H9 (cell line): ENCODE data around the gene MSL1. TPM values are rescaled to one million over a fixed set of nuclear protein-coding genes. Genes with fewer than 3 reads are reported as not detected.

Source experiments
- DNase-seq: peaks from one replicate; pipeline ENCODE4 v3.0.0-alpha.2; 2017
- H2AFZ ChIP-seq: one replicate; pipeline ENCODE4 v1.6.1; 2013; ENCODE audit warnings: mild to moderate bottlenecking, low read length, control low read depth, moderate library complexity
- H2AK5ac ChIP-seq: 2 replicates; pipeline ENCODE4 v1.6.1; 2013; ENCODE audit warnings: low read length, control low read depth, mixed read lengths; ENCODE audit not compliant: insufficient read length
- H2BK120ac ChIP-seq: one replicate; pipeline ENCODE4 v1.6.1; 2013; ENCODE audit warnings: low read depth, mild to moderate bottlenecking, low read length, control low read depth, inconsistent platforms; ENCODE audit not compliant: poor library complexity, severe bottlenecking
- H2BK12ac ChIP-seq: 2 replicates; pipeline ENCODE4 v1.6.1; 2013; ENCODE audit warnings: low read length, control low read depth, mixed read lengths, low read depth; ENCODE audit not compliant: insufficient read length
- H2BK15ac ChIP-seq: 2 replicates; pipeline ENCODE4 v1.6.1; 2013; ENCODE audit warnings: low read depth, low read length, control low read depth
- H2BK20ac ChIP-seq: one replicate; pipeline ENCODE4 v1.6.1; 2013; ENCODE audit warnings: low read depth, mild to moderate bottlenecking, low read length, control low read depth, inconsistent platforms; ENCODE audit not compliant: poor library complexity, severe bottlenecking
- H2BK5ac ChIP-seq: 2 replicates; pipeline ENCODE4 v1.6.1; 2013; ENCODE audit warnings: low read length, control low read depth, mixed read lengths; ENCODE audit not compliant: insufficient read length
- H3K14ac ChIP-seq: 2 replicates; pipeline ENCODE4 v1.6.1; 2013; ENCODE audit warnings: low read length, control low read depth; ENCODE audit not compliant: insufficient read depth
- H3K18ac ChIP-seq: 2 replicates; pipeline ENCODE4 v1.6.1; 2013; ENCODE audit warnings: low read depth, mild to moderate bottlenecking, mixed read lengths, low read length, control low read depth; ENCODE audit not compliant: insufficient read length
- H3K23ac ChIP-seq: 2 replicates; pipeline ENCODE4 v1.6.1; 2013; ENCODE audit warnings: low read length, control low read depth, mixed read lengths, low read depth; ENCODE audit not compliant: insufficient read length
- H3K23me2 ChIP-seq: 2 replicates; pipeline ENCODE4 v1.6.1; 2013; ENCODE audit warnings: low read depth, mild to moderate bottlenecking, mixed read lengths, low read length, control low read depth; ENCODE audit not compliant: insufficient read length, poor library complexity, severe bottlenecking
- H3K27ac ChIP-seq: 2 replicates; pipeline ENCODE4 v1.5.1; 2013; ENCODE audit warnings: low read length, control low read depth, mixed read lengths, low read depth; ENCODE audit not compliant: insufficient read length
- H3K27me3 ChIP-seq: 2 replicates; pipeline ENCODE4 v1.6.1; 2013; ENCODE audit warnings: low read length, control low read depth, inconsistent platforms; ENCODE audit not compliant: insufficient read depth
- H3K4ac ChIP-seq: 2 replicates; pipeline ENCODE4 v1.6.1; 2013; ENCODE audit warnings: low read depth, mild to moderate bottlenecking, control low read depth, inconsistent platforms, low read length, moderate library complexity
- H3K4me1 ChIP-seq: 2 replicates; pipeline ENCODE4 v1.6.1; 2013; ENCODE audit warnings: low read length, control low read depth, inconsistent platforms; ENCODE audit not compliant: insufficient read depth
- H3K4me2 ChIP-seq: 2 replicates; pipeline ENCODE4 v1.6.1; 2013; ENCODE audit warnings: low read length, control low read depth, mixed read lengths; ENCODE audit not compliant: insufficient read length, insufficient read depth
- H3K56ac ChIP-seq: 2 replicates; pipeline ENCODE4 v1.6.1; 2013; ENCODE audit warnings: low read depth, mild to moderate bottlenecking, mixed read lengths, low read length, control low read depth; ENCODE audit not compliant: insufficient read length
- H3K79me1 ChIP-seq: 2 replicates; pipeline ENCODE4 v1.6.1; 2013; ENCODE audit warnings: low read depth, mild to moderate bottlenecking, moderate library complexity, low read length, control low read depth, inconsistent platforms; ENCODE audit not compliant: insufficient read depth, poor library complexity, severe bottlenecking
- H3K79me2 ChIP-seq: 2 replicates; pipeline ENCODE4 v1.6.1; 2013; ENCODE audit warnings: low read length, control low read depth, inconsistent platforms; ENCODE audit not compliant: insufficient read depth
- H3K9ac ChIP-seq: 2 replicates; pipeline ENCODE4 v1.6.1; 2013; ENCODE audit warnings: low read length, control low read depth, mixed read lengths; ENCODE audit not compliant: insufficient read length; ENCODE audit errors: extremely low read depth
- H3K9me3 ChIP-seq: one replicate; pipeline ENCODE4 v1.6.1; 2013; ENCODE audit warnings: low read depth, low read length, inconsistent platforms; ENCODE audit not compliant: control insufficient read depth
- H3T11ph ChIP-seq: one replicate; pipeline ENCODE4 v1.6.1; 2013; ENCODE audit warnings: mild to moderate bottlenecking, low read length, control low read depth, inconsistent platforms
- H4K20me1 ChIP-seq: one replicate; pipeline ENCODE4 v1.6.1; 2013; ENCODE audit not compliant: control insufficient read depth, insufficient read length, insufficient read depth
- H4K5ac ChIP-seq: 2 replicates; pipeline ENCODE4 v1.6.1; 2013; ENCODE audit warnings: low read depth, mild to moderate bottlenecking, mixed read lengths, low read length, control low read depth; ENCODE audit not compliant: insufficient read length
- H4K8ac ChIP-seq: replicated peaks from 2 replicates; pipeline ENCODE4 v1.6.1; 2013; ENCODE audit warnings: low read length, control low read depth, mixed read lengths, low read depth; ENCODE audit not compliant: insufficient read length
- H4K91ac ChIP-seq: 2 replicates; pipeline ENCODE4 v1.6.1; 2013; ENCODE audit warnings: low read depth, mild to moderate bottlenecking, moderate library complexity, mixed read lengths, low read length, control low read depth; ENCODE audit not compliant: insufficient read length
- H3K27ac Mint-ChIP-seq, 3 experiments: 2 replicates in 2 of 3; 3 replicates in 1 of 3; pipeline ENCODE4 v1.8.0; 2020 to 2021; ENCODE audit warnings: mixed read lengths in 3 of 3, mild to moderate bottlenecking in 1 of 3, moderate library complexity in 1 of 3
- H3K27me3 Mint-ChIP-seq: 2 replicates; pipeline ENCODE4 v1.8.0; 2021; ENCODE audit warnings: low read depth, mild to moderate bottlenecking, moderate library complexity, mixed read lengths
- H3K36me3 Mint-ChIP-seq, 3 experiments: 2 replicates in 2 of 3; 3 replicates in 1 of 3; pipeline ENCODE4 v1.8.0; 2020 to 2021; ENCODE audit warnings: low read depth in 3 of 3, mixed read lengths in 3 of 3; ENCODE audit not compliant: insufficient read depth in 1 of 3
- H3K4me1 Mint-ChIP-seq, 2 experiments: 2 replicates each; pipeline ENCODE4 v1.8.0; 2020; ENCODE audit warnings: mixed read lengths in 2 of 2
- H3K4me3 Mint-ChIP-seq, 2 experiments: 2 replicates in 1 of 2; 3 replicates in 1 of 2; pipeline ENCODE4 v1.8.0; 2020 to 2021; ENCODE audit warnings: mild to moderate bottlenecking in 2 of 2, mixed read lengths in 2 of 2, moderate library complexity in 1 of 2
- H3K9me3 Mint-ChIP-seq, 2 experiments: 2 replicates in 1 of 2; 3 replicates in 1 of 2; pipeline ENCODE4 v1.8.0; 2020; ENCODE audit warnings: mild to moderate bottlenecking in 2 of 2, mixed read lengths in 2 of 2, moderate library complexity in 1 of 2
- WGBS: extraction: QIAGEN DNeasy Blood & Tissue Kit; methylation state at CpG from one replicate; pipeline ENCODE4 v1.1.7; 2013; ENCODE audit warnings: missing lambda C conversion rate, low lambda C conversion rate, mixed read lengths; ENCODE audit not compliant: insufficient read length; ENCODE audit errors: extremely low coverage; 5-methylcytosine and 5-hydroxymethylcytosine counted together
- total RNA-seq: library from RNA; stranded (reverse); gene quantifications from 2 replicates; pipeline ENCODE4 v1.2.1, GENCODE V29; 2021
- TF ChIP-seq, protein P1 (sequence below): fragments of 200-600 bp; sonication (generic); conservative IDR thresholded peaks from 3 replicates; pipeline ENCODE4 v1.8.0; 2021; ENCODE audit warnings: antibody characterized with exemption, mild to moderate bottlenecking

The MSL1 gene
- total RNA-seq, 1 experiment from 2014 or later, result 105 TPM

- no CpG with 5 or more reads among the region's 3 CpGs for WGBS
- peak overlapping the region in 1 of 2 experiments; percentile 3; a peak in 1 of 5 replicates for H3K4me3 Mint-ChIP-seq
Measured at GRCh38 chr17:40104594-40105486, 16.9 kb upstream of the MSL1 start.

More at GRCh38 chr17:40104594-40105486, 16.9 kb upstream of the MSL1 start:
- H3K4me1 Mint-ChIP-seq, result peaks cover 76 to 86% of the 10 kb centered on the region in 2 experiments
- Histone ChIP-seq H3K27me3 (peaks cover 5% of the 10 kb centered on the region; the same call in 1 of the 2 replicates), H4K5ac (no peak overlapping the region), H4K20me1 (no peaks in the 10 kb centered on the region), H3K9ac (no peak overlapping the region), H3K56ac (no peak overlapping the region), H2BK20ac (no peak overlapping the region), H2BK120ac (no peak overlapping the region), H2BK12ac (no peak overlapping the region), H3T11ph (no peak overlapping the region), H3K23me2 (peaks cover 9% of the 10 kb centered on the region), H3K27ac (no peak overlapping the region), H4K91ac (no peak overlapping the region), H2AFZ (no peak overlapping the region), H3K18ac (no peak overlapping the region), H3K79me2 (no peaks in the 10 kb centered on the region), H3K79me1 (no peaks in the 10 kb centered on the region), H3K14ac (no peak overlapping the region), H3K9me3 (no peaks in the 10 kb centered on the region), H2BK15ac (no peak overlapping the region), H3K4me1 (peaks cover 17% of the 10 kb centered on the region; the same call in 1 of the 2 replicates), H3K4me2 (no peak overlapping the region), H3K23ac (no peak overlapping the region), H2BK5ac (no peak overlapping the region), H2AK5ac (no peak overlapping the region), H4K8ac (no peak overlapping the region), H3K4ac (no peak overlapping the region)
- no peaks in the 10 kb centered on the region; a peak in 1 of 7 replicates for H3K36me3 Mint-ChIP-seq
- H3K9me3 Mint-ChIP-seq, result peaks cover 0 to 3% of the 10 kb centered on the region in 2 experiments; a peak in 2 of 5 replicates
- H3K27me3 Mint-ChIP-seq, result peaks cover 72% of the 10 kb centered on the region
- DNase-seq, result no peak
- peak overlapping the region in 1 of 3 experiments; percentile 1; a peak in 2 of 7 replicates for H3K27ac Mint-ChIP-seq
- TF ChIP-seq, protein P1, sequence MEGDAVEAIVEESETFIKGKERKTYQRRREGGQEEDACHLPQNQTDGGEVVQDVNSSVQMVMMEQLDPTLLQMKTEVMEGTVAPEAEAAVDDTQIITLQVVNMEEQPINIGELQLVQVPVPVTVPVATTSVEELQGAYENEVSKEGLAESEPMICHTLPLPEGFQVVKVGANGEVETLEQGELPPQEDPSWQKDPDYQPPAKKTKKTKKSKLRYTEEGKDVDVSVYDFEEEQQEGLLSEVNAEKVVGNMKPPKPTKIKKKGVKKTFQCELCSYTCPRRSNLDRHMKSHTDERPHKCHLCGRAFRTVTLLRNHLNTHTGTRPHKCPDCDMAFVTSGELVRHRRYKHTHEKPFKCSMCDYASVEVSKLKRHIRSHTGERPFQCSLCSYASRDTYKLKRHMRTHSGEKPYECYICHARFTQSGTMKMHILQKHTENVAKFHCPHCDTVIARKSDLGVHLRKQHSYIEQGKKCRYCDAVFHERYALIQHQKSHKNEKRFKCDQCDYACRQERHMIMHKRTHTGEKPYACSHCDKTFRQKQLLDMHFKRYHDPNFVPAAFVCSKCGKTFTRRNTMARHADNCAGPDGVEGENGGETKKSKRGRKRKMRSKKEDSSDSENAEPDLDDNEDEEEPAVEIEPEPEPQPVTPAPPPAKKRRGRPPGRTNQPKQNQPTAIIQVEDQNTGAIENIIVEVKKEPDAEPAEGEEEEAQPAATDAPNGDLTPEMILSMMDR, result no peak
